Astrocyte of the cerebellum (primary cell): ENCODE results near the gene CYSRT1.

Experiments used
- DNase-seq: peaks from one replicate; pipeline ENCODE4 v3.0.0-alpha.2; 2011; ENCODE audit warnings: low read depth
- H3K4me3 ChIP-seq: 2 replicates; pipeline ENCODE4 v1.5.1; 2011; ENCODE audit warnings: mild to moderate bottlenecking, low read depth, low read length, moderate library complexity
- in situ Hi-C: cut with HindIII; loops from 2 replicates; pipeline ENCODE4 v1.10.0; 2017; ENCODE audit warnings: low sequenced_read_pairs
- TF ChIP-seq, protein P1 (sequence below): IDR thresholded peaks from 2 replicates; pipeline ENCODE4 v1.5.1; 2012; ENCODE audit warnings: low read length, low read depth, moderate library complexity, mild to moderate bottlenecking; ENCODE audit errors: missing control alignments

CYSRT1 gene

DNA sequence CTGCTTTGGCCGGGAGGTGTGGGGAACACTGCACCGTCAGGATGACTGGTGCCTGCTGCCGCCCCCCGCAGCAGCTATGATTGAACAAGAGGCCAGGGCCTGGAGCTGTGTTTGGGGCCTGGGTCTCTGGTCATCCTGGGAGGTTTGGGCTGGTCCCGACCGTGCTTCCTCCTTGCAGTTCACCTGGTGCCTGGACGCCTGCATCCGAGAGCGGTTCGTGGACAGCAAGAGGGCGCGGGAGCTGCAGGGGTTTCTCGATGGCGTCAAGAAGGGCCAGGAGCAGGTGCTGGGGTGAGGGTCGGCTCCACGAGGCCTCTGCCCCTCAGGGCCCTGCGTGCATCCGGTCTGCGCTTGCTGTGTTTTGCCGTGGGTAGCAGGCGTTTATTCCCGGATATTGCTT, 39.1 kb downstream of the CYSRT1 start:
- DNase-seq = no peak
- H3K4me3 ChIP-seq = no peak overlapping the region
- TF ChIP-seq, protein P1, sequence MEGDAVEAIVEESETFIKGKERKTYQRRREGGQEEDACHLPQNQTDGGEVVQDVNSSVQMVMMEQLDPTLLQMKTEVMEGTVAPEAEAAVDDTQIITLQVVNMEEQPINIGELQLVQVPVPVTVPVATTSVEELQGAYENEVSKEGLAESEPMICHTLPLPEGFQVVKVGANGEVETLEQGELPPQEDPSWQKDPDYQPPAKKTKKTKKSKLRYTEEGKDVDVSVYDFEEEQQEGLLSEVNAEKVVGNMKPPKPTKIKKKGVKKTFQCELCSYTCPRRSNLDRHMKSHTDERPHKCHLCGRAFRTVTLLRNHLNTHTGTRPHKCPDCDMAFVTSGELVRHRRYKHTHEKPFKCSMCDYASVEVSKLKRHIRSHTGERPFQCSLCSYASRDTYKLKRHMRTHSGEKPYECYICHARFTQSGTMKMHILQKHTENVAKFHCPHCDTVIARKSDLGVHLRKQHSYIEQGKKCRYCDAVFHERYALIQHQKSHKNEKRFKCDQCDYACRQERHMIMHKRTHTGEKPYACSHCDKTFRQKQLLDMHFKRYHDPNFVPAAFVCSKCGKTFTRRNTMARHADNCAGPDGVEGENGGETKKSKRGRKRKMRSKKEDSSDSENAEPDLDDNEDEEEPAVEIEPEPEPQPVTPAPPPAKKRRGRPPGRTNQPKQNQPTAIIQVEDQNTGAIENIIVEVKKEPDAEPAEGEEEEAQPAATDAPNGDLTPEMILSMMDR = no peak
- in situ Hi-C loops = no loop called here

DNA sequence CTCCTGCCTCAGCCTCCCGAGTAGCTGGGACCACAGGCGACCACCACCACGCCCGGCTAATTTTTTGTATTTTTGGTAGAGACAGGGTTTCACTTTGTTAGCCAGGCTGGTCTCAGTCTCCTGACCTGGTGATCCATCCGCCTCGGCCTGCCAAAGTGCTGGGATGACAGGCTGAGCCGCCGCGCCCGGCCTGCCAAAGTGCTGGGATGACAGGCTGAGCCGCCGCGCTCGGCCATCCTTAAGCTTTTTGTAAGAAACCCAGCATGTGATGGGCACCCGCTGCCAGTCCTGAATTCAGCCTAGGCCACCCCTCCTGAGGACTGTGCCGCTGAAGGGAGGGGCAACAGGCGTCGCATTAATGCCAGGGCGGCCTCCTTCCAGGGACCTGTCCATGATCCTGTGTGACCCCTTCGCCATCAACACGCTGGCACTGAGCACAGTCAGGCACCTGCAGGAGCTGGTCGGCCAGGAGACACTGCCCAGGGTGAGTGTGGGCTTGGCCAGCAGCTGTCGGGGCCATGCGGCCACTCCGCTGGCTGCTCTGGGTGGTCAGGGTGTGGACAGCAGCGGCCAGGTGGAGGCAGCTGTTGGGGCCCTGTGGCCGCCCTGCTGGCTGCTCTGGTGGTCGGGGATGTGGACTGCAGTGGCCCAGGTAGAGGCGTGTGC, 40.7 kb downstream of the CYSRT1 start:
- in situ Hi-C loops = loop anchor here (5.0 kb wide), 1 partner anchor 147 kb away; no protein-coding TSS in a partner anchor
- no peak overlapping the region for H3K4me3 ChIP-seq
- DNase-seq = no peak
- TF ChIP-seq, protein P1 = no peak

DNA sequence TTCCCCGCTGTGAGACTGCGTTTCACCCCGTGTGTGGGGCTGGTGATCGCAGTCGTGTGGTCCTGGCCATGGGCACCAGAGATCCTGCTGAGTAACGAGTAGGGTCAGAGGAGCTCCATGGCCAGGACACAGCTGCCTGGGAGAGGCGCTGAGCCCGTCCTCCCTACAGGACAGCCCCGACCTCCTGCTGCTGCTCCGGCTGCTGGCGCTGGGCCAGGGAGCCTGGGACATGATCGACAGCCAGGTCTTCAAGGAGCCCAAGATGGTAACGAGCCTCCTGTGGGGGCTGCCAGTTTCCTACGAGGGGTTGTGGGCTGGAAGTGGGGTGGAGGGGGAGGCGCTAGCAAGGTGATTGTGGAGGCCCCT, 41.2 kb downstream of the CYSRT1 start:
- TF ChIP-seq, protein P1 = no peak
- H3K4me3 ChIP-seq = no peak overlapping the region
- in situ Hi-C loops = loop anchor here (5.0 kb wide), 1 partner anchor 146 kb away; no protein-coding TSS in a partner anchor
- DNase-seq = no peak

DNA sequence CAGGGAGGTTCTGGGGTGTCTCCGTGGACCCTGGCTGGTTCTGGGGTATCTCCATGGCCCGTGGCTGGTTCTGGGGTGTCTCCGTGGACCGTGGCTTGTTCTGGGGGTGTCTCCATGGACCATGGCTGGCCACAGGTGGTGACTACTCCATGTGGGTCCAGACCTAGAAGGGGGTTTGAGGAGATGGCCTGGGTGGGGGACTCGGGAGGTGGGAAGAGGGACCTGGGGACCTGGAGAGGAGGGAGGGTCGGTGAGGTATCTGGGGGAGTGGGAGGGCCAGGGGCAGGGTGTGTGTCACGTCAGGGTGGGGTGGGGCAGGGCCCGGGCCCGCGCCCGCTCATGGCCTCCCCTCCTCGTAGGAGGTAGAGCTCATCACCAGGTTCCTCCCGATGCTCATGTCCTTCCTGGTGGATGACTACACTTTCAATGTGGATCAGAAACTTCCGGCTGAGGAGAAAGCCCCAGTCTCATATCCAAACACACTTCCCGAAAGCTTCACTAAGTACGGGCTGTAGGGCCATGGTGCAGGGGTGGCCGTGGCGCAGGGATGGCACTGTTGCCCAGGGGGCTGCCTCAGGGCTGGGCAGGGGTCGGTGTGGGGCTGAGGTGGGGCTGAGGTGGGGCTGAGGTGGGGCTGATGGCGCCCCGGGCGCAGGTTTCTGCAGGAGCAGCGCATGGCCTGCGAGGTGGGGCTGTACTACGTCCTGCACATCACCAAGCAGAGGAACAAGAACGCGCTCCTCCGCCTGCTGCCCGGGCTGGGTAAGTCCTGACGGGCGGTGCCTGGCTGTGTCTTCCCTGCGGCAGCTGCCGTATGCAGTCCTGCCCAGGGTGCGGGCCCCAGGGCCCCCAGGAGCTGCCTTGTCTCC, 41.8 kb downstream of the CYSRT1 start:
- in situ Hi-C loops = loop anchor here (5.0 kb wide), 1 partner anchor 145 kb away; no protein-coding TSS in a partner anchor
- TF ChIP-seq, protein P1 = no peak
- no peak overlapping the region for H3K4me3 ChIP-seq
- DNase-seq = no peak

DNA sequence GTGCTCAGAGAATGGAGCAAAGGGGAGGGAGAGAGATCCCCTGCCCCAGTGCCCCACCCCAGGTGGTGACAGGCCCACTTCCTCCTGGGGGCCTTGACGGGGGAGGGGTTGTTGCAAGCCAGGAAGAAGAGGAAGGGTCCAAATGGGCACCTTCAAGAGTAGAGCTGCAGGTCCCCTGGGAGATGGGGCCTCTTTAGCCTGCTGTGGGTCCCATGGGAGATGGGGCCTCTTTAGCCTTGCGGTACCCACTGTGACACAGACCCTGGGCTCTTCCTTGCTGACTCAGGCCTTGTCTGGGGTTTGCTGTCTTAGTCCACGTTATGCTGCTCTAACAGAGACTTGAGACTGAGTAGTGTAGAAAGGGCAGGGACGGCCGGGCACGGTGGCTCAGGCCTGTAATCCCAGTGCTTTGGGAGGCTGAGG, 43.0 kb downstream of the CYSRT1 start:
- in situ Hi-C loops = loop anchor here (5.0 kb wide), 1 partner anchor 144 kb away; no protein-coding TSS in a partner anchor
- no peak overlapping the region for H3K4me3 ChIP-seq
- DNase-seq = no peak
- TF ChIP-seq, protein P1 = no peak

DNA sequence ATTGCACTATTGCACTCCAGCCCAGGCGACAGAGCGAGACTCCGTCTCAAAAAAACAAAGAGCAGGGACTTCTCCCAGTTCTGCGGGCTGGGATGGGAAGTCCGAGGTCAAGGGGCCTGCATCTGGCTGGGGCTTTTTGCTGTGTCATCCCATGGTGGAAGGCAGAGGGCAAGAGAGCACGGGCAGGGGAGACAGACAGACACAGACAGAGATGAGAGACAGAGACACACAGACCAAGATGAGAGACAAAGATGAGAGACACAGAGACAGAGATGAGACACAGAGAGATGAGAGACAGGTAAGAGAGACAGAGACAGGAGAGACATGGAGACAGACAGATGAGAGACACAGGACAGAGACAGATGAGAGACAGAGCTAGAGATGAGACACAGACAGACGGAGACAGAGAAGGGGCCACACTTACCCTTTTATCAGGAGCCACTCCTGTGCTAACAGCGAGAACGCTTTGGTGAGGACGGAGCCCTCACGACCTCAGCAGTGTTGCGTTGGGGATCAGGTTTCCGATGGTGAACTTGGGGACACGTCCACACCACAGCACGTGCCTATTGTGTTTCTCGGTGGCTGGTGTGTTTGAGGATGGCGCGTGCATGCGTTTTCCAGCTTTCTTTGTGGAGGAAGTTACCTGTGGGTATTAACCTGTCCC, 43.7 kb downstream of the CYSRT1 start:
- TF ChIP-seq, protein P1 = no peak
- DNase-seq = no peak
- in situ Hi-C loops = loop anchor here (5.0 kb wide), 1 partner anchor 144 kb away; no protein-coding TSS in a partner anchor
- H3K4me3 ChIP-seq = no peak overlapping the region
